Smooth muscle cell (in vitro differentiated cells): ENCODE results near the gene KDM3A. TPM values are rescaled to one million over a fixed set of nuclear protein-coding genes. Genes with fewer than 3 reads are reported as not detected.

Experiments used
- DNase-seq: peaks from one replicate; lab custom pipeline; 2025; ENCODE audit not compliant: unreplicated experiment; lab: John Stamatoyannopoulos, UW
- H2AFZ ChIP-seq: fragments of 200-600 bp; sonication (generic); 2 replicates; pipeline ENCODE4 v1.6.0; 2016; ENCODE audit warnings: antibody characterized with exemption, low read depth, mild to moderate bottlenecking
- H3F3A ChIP-seq: fragments of 200-600 bp; sonication (generic); 2 replicates; pipeline ENCODE4 v1.6.0; 2017; ENCODE audit warnings: antibody characterized with exemption, low read depth
- H3K27ac ChIP-seq: fragments of 200-600 bp; sonication (generic); 2 replicates; pipeline ENCODE4 v1.5.1; 2016; ENCODE audit warnings: low read depth, mild to moderate bottlenecking
- H3K27me3 ChIP-seq: fragments of 200-600 bp; sonication (generic); 2 replicates; pipeline ENCODE4 v1.6.1; 2016; ENCODE audit warnings: low read depth, mild to moderate bottlenecking
- H3K36me3 ChIP-seq: fragments of 200-600 bp; sonication (generic); 2 replicates; pipeline ENCODE4 v1.5.1; 2016; ENCODE audit warnings: low read depth
- H3K4me1 ChIP-seq: fragments of 200-600 bp; sonication (generic); 2 replicates; pipeline ENCODE4 v1.5.1; 2016; ENCODE audit warnings: low read depth
- H3K4me2 ChIP-seq: fragments of 200-600 bp; sonication (generic); 2 replicates; pipeline ENCODE4 v1.6.0; 2016; ENCODE audit warnings: mild to moderate bottlenecking
- H3K4me3 ChIP-seq: fragments of 200-600 bp; sonication (generic); 2 replicates; pipeline ENCODE4 v1.5.1; 2016; ENCODE audit warnings: mild to moderate bottlenecking
- H3K79me2 ChIP-seq: fragments of 200-600 bp; sonication (generic); 2 replicates; pipeline ENCODE4 v1.6.0; 2016; ENCODE audit warnings: low read depth, mild to moderate bottlenecking
- H3K9ac ChIP-seq: fragments of 200-600 bp; sonication (generic); 2 replicates; pipeline ENCODE4 v1.6.0; 2016; ENCODE audit warnings: low read depth
- H3K9me3 ChIP-seq: fragments of 200-600 bp; sonication (generic); replicated peaks from 2 replicates; pipeline ENCODE4 v1.5.1; 2016; ENCODE audit warnings: low read depth
- H4K20me1 ChIP-seq: fragments of 200-600 bp; sonication (generic); 2 replicates; pipeline ENCODE4 v1.6.0; 2016; ENCODE audit warnings: low read depth
- WGBS: methylation state at CpG from one replicate; pipeline ENCODE4 v1.1.7; 2016; ENCODE audit warnings: low lambda C conversion rate; 5-methylcytosine and 5-hydroxymethylcytosine counted together
- polyA plus RNA-seq: library from polyadenylated mRNA; unstranded; fragments of >200 nt; fragmentation: Nextera tagmentation; extraction: Ambion mirVana; gene quantifications from 2 replicates; pipeline ENCODE4 v1.2.1, GENCODE V29; 2016
- total RNA-seq: library from RNA; depleted of rRNA; stranded (reverse); fragments of >200 nt; gene quantifications from 2 replicates; pipeline ENCODE4 v1.2.3, GENCODE V29; 2014
- TF ChIP-seq, protein P1 (sequence below): fragments of 200-600 bp; sonication (generic); IDR thresholded peaks from 2 replicates; pipeline ENCODE4 v1.5.1; 2017; ENCODE audit warnings: borderline replicate concordance, mild to moderate bottlenecking, antibody characterized with exemption; ENCODE audit not compliant: insufficient read depth, poor library complexity, severe bottlenecking

Gene KDM3A
- total and polyA plus RNA-seq, 2 experiments from 2014 or later, result 19.6 to 57.5 TPM

DNA sequence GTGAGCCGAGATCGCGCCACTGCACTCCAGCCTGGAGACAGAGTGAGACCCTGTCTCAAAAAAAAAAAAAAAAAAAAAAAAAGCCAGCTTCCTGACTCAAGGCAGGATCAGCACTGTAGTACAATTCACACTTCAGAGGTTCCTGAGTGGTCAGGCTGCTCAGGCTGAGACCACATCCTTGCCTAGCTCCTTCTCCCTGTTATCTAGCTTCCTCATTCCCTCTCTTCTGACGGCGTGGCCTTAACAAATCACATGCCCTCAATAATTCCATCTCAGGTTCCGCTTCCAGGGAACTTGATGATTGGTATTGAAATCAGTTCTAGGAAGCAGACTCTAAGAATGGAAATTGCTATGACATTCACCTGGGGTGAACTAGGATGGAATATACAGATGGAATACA lies 29.8 kb upstream of the KDM3A start:
- H3F3A ChIP-seq, result no peaks in the 10 kb centered on the region
- no peaks in the 10 kb centered on the region for H3K9me3 ChIP-seq
- H3K27ac ChIP-seq, result no peak overlapping the region
- H3K4me3 ChIP-seq, result no peak overlapping the region
- H4K20me1 ChIP-seq, result no peaks in the 10 kb centered on the region
- H2AFZ ChIP-seq, result no peak overlapping the region
- H3K36me3 ChIP-seq, result no peaks in the 10 kb centered on the region
- no peak overlapping the region for H3K4me2 ChIP-seq
- no peak overlapping the region for H3K9ac ChIP-seq
- H3K4me1 ChIP-seq, result no peaks in the 10 kb centered on the region
- TF ChIP-seq, protein P1, sequence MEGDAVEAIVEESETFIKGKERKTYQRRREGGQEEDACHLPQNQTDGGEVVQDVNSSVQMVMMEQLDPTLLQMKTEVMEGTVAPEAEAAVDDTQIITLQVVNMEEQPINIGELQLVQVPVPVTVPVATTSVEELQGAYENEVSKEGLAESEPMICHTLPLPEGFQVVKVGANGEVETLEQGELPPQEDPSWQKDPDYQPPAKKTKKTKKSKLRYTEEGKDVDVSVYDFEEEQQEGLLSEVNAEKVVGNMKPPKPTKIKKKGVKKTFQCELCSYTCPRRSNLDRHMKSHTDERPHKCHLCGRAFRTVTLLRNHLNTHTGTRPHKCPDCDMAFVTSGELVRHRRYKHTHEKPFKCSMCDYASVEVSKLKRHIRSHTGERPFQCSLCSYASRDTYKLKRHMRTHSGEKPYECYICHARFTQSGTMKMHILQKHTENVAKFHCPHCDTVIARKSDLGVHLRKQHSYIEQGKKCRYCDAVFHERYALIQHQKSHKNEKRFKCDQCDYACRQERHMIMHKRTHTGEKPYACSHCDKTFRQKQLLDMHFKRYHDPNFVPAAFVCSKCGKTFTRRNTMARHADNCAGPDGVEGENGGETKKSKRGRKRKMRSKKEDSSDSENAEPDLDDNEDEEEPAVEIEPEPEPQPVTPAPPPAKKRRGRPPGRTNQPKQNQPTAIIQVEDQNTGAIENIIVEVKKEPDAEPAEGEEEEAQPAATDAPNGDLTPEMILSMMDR, result no peak
- H3K27me3 ChIP-seq, result no peaks in the 10 kb centered on the region
- 91% methylated on average over 6 of the region's 6 CpGs for WGBS
- DNase-seq, result no peak
- H3K79me2 ChIP-seq, result no peaks in the 10 kb centered on the region

DNA sequence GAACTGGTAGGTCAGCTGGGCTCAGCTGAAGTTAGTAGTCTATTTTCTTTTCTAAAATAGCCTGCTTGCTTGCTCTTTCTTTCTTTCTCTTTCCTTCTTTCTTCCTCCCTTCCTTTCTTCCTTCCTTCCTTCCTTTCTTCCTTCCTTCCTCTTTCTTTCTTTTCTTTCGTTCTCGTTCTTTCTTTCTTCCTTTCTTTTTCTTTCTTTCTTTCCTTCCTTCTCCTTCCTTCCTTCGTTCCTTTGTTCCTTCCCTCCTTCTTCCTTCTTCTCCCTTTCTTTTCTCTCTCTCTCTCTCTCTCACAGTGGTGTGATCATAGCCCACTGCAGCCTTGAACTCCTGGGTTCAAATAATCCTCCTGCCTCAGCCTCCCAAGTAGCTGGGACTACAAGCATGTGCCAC lies 29.2 kb upstream of the KDM3A start:
- Histone ChIP-seq H2AFZ (no peak overlapping the region), H3F3A (no peaks in the 10 kb centered on the region), H3K27ac (no peak overlapping the region), H3K4me1 (no peaks in the 10 kb centered on the region), H3K9ac (no peak overlapping the region), H3K4me2 (no peak overlapping the region), H3K79me2 (no peaks in the 10 kb centered on the region), H3K9me3 (no peaks in the 10 kb centered on the region), H3K4me3 (no peak overlapping the region), H4K20me1 (no peaks in the 10 kb centered on the region), H3K27me3 (no peaks in the 10 kb centered on the region), H3K36me3 (no peaks in the 10 kb centered on the region)
- no peak for DNase-seq
- WGBS, result 68% methylated on average over 3 of the region's 3 CpGs
- TF ChIP-seq, protein P1, result no peak

DNA sequence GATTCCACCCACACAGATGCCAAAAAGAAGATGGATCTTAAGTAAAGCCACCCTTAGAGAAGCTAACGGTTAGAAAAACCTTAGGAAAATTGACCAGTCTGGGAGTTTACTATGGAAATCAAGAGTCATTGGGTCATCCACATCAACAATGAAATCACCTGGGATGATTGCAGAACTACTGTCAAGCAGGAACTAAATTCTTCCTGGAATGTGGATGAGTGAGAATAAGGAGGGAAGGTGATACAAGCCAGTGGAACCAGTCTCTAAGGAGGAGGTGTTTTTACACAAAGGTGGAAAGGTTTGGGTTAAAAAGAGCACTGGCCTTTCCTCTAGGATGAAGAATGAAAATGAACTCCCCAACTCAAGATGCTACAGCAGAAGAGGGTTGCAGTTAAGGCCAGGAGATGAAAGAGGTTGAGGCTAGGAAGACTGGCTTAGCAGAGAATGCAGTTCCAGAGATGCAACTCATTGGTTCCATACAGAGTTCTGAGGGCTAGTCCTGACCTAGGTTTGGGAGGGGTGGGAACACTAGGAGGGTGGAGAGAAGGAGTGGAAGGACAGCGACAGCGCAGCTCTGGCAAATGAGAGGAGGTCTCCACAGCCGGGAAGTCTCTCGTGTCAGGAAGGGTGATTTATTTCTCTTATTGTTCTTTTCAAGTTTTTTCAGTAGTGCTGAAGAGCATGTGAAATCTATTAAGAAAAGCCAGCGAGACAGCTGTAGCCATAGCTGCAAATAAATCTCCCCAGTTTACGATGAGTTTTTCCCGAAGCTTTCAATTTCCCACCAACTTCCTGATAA lies 27.7 kb upstream of the KDM3A start:
- Histone ChIP-seq H3K9me3 (no peaks in the 10 kb centered on the region), H3K27me3 (no peaks in the 10 kb centered on the region), H3K36me3 (no peaks in the 10 kb centered on the region), H2AFZ (peak overlapping the region; percentile 22), H3K4me1 (no peaks in the 10 kb centered on the region), H3K9ac (no peak overlapping the region), H3K4me2 (peak overlapping the region; percentile 62), H3K79me2 (no peaks in the 10 kb centered on the region), H4K20me1 (no peaks in the 10 kb centered on the region), H3K27ac (no peak overlapping the region), H3K4me3 (peak overlapping the region; percentile 12), H3F3A (no peaks in the 10 kb centered on the region)
- no peak for DNase-seq
- 50% methylated on average over 8 of the region's 8 CpGs for WGBS
- TF ChIP-seq, protein P1, result no peak

DNA sequence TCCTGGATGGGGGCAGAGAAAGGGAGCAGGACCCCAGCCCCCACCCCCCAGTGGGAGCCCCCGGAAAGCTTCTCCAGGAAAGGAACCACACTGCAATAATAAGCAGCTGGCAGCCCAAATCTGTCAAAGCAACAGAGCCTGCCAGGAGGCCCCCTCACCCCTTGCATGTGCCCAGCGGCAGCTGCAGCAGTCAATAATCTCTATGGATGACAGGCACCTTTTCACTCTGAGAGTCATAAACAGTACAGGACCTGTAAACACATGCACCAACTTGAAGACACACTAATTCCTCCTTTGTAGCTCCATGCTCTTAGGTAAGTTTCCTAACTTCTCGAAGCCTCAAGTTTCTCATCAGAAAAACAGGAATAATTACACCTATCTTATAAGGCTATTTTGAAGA lies 26.2 kb upstream of the KDM3A start:
- WGBS, result 74% methylated on average over 3 of the region's 3 CpGs
- no peaks in the 10 kb centered on the region for H3K79me2 ChIP-seq
- DNase-seq, result no peak
- no peak overlapping the region for H3K9ac ChIP-seq
- no peaks in the 10 kb centered on the region for H3F3A ChIP-seq
- TF ChIP-seq, protein P1, result no peak
- no peaks in the 10 kb centered on the region for H3K4me1 ChIP-seq
- no peaks in the 10 kb centered on the region for H3K36me3 ChIP-seq
- H3K4me2 ChIP-seq, result no peak overlapping the region
- H3K9me3 ChIP-seq, result no peaks in the 10 kb centered on the region
- H4K20me1 ChIP-seq, result no peaks in the 10 kb centered on the region
- no peak overlapping the region for H3K4me3 ChIP-seq
- no peaks in the 10 kb centered on the region for H3K27me3 ChIP-seq
- H3K27ac ChIP-seq, result no peak overlapping the region
- H2AFZ ChIP-seq, result no peak overlapping the region
